HG02884 (cell line): Measurements from ENCODE around the gene FBXW5.

Experiments
- ATAC-seq: cut with Tn5 transposase; IDR thresholded peaks from one replicate; pipeline ENCODE4 v1.9.1; 2021; ENCODE audit warnings: mild to moderate bottlenecking, moderate library complexity; ENCODE audit not compliant: unreplicated experiment

Gene FBXW5

DNA sequence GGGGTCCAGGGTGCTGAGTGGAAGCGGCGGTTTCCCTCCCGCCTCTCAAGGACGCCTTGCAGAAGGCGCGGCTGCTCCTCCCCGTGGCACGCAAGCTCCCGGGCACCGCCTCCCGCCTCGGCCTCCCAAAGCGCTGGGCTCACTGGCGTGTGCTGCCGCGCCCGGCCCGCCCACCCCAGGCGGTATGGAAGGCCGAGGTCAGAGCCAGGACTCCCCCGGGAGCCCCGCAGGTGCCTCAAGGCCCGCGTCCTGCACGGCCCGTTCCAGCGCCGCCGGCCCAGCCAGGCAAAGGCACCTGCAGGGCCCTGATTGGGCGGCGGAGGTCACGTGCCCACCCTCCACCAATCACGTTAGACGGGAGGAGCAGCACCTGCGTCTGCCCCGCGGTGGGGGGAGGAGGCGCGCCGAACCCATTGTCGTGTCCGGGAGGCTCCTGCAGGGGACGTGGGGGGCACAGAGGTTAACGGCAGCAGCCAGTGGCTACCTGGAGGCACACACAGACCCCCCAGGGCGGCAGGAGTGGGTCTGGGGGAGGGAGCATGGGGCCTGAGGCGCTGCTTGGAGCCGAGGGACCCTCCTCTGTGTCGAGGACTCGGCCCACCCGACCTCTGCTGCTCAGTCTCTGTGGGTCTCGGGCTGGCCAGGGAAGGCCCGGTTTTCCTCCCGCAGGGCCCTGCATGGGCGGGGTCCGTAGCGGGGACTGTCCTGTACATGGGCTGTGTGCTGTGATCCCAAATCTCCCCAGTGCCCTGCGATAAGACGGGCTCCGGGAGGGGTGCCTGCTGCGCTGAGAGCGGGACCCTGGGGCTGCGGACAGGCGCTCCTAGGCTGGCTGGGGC is 5.5 kb upstream of the FBXW5 start:
- peak; percentile 83 for ATAC-seq

DNA sequence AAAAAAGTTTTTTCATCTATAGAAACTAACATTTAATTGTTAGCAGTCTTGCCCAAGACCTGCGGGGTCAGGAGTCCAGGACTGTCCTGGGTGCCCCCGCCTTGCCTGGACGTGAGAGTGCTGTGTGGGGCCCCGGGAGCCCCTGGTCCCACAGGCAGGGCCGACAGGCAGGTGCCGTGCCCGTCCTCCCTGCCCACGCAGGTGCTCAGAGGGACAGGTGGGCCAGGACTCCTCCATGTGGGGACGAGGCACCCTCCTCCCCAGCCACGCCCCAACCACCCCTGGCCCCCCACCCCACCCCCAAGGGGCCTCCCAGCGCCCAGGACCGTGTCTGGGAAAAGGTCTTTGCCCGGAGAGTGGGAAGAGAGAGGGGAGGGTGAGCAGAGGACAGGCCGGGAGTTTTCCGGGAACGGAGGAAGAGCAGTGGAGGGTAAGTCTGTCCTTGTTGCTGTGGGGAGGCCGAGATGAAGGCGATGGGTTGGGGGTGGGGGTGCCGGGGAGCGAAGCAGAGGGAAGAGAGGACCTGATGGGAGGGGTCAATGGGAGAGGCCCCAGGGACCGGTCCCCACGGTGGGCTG is 4.8 kb upstream of the FBXW5 start:
- ATAC-seq: no peak

DNA sequence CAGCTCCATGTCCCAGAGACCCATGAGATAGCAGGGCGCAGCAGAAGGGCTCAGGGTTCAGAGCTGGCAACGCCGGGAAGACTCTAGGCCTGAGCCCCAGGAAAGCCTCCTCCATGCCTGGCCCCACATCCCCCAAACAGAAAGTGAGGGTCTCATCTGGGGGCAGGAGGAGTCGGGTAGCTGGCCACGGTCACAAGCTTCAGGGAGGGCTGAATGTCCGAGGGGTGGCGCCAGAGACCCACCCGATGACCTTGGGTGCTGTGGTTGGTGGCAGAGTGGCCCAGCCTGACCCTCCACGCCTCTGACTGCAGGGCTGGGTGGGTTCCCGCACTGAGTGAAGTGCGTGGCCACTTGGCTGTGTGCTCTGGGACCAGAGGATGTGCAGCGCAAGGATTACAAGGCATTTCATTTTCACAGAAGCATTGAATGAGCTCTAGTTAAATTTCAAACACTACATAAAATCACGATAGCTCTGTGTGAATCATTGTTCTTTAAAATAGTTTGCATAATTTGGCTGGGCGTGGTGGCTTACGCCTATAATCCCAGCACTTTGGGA is 3.5 kb upstream of the FBXW5 start:
- no peak for ATAC-seq

DNA sequence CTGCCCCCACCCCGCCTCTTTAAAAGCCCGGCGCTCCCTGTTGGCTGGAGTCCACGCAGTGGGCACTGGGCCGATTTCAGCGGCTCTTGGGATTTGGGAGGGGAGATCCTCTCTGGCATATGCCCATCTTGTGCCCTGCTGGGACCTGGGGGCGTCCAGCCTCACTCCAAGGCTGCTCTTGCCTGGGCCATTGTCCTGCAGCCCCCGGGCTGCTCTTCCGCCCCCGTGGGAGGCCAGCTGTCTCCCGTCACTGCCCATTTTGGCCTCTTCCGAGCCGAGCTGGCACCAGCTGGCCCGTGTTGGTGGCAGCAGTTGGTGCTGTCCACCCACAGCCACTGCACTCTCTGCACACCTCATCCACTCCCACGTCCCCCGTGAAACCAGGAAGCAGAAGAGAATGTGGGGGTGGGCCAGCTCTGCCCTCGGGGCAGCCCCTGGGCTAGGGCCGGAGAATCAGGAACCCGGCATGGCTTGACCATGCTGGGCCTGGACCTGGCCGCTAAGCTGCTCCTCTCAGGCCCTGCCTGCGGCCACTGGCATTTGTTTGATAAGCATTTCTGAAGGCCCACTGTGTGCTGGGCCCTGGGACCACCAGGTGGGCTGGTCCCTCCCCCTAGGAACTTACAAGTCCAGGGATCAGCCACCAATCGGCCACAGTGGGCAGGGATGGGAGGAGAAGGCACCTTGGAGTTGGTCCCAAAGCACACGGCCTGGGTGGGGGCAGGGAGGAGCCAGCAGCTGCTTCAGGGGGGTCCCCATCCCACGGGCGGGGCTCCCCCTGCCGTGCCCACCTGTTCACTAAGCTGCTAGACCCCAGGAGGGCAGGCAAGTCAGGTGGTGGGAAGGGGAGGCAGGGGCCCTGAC is 2.7 kb upstream of the FBXW5 start:
- no peak for ATAC-seq

DNA sequence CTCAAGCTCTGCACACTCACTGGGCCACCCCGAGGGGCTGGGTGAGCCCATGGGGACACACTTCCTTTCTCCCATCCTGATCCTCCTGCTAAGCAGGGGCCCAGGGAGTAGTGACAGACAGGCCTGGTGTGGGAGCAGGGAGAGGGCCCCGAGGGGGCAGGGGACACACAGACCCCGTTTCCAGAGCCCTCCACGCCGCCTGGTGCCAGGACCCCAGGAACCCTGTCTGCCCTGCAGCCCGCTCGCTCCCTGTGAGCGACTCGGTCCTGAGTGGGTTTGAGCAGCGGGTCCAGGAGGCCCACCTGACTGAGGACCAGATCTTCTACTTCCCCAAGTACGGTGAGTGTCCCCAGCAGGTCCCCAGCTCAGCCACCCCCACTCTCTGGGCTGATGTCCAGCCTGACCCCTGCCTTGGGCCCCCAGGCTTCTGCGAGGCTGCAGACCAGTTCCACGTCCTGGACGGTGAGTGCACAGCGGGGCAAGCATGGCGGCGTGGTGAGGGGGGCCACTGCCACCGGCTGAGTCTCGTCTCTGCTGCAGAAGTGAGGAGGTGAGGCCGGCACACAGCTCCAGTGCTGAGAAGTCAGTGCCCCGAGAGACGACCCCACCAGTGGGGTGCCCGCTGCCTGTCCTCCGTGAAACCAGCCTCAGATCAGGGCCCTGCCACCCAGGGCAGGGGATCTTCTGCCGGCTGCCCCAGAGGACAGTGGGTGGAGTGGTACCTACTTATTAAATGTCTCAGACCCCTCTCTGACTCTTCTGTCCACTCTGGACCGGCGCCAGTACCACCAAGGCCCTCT is 1.9 kb upstream of the FBXW5 start:
- ATAC-seq: no peak

DNA sequence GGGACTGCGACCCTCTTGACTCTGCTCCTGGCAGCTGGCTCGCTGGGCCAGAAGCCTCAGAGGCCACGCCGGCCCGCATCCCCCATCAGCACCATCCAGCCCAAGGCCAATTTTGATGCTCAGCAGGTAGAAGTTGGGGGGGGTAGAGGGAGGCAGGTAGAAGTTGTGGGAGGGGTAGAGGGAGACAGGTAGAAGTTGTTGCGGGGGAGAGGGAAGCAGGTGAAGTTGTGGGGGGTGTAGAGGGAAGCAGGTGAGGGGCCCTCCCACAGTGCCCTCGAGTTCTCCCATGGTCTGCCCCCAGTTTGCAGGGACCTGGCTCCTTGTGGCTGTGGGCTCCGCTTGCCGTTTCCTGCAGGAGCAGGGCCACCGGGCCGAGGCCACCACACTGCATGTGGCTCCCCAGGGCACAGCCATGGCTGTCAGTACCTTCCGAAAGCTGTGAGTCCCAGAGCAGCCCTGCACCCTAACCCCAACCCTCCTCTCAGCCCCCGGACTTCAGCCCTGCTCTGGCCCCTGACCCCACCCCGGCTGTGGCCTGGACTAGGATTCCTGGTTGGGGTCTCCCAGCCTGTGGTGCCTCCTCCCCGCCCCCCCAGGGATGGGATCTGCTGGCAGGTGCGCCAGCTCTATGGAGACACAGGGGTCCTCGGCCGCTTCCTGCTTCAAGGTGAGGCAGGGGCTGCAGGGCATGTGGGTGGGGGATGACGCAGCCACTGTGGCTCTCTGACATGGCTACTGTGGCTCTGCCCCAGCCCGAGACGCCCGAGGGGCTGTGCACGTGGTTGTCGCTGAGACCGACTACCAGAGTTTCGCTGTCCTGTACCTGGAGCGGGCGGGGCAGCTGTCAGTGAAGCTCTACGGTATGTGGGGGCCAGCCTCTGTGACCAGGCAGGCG is 1.0 kb upstream of the FBXW5 start:
- ATAC-seq: no peak

DNA sequence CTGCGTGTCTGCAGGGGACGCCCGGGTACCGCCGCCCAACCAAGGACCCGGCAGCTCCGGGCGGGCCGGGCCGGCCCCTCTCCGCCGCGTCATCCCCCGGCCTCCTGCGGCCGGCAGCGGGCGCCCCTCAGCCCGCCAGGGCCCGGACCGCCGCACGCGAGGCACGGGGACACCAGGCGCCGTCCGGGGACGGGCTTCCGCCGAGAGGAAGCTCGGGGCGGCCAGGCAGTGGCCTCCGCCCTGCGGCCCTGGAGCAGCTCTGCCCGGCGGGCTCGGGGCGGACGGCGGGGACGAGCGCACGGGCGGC is 373 bp downstream of the FBXW5 start:
- peak; percentile 47 for ATAC-seq

DNA sequence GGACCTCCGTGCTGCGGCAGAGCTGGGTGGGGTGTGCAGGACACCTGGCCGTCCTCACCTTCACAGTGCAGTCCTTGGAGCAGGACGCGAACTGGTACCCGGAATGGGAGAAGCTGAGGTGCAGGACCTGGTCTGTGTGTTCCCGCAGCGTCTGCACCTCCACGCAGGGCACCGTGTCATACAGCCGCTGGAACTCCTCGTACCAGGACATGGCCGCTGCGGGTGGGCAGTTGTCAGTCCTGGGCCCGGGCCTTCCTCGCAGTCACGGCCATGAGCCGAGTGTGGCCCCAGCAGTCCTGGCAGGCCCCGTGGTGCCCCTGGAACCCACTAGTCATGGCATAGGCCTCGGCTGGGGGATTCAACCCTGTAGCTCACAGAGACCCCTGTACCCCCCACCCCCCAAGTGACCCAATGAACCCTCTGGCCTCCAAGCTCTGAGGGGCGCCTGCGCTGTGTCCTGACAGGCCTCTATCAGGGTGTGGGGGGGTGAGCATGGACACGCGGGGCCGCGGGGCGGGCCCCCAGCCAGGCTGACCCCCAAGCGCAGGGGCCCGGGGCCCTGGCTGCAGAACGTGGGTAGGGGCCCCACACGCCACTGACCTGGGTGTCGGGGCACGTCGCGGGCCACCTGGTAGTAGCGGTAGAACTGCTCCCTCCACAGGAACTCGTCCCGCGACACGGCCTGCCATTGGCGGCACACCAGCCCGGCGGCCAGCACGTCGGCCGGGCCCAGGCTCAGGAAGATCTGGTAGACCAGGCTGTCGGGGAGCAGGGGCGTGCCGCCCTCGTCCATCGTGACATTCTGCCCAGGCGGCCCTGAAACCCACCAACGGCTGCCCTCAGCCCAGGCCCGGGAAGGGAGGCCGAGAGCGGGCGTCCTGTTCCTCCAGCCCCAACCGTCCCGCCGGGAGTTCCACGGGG is 987 bp downstream of the FBXW5 start:
- peak; percentile 12 for ATAC-seq

DNA sequence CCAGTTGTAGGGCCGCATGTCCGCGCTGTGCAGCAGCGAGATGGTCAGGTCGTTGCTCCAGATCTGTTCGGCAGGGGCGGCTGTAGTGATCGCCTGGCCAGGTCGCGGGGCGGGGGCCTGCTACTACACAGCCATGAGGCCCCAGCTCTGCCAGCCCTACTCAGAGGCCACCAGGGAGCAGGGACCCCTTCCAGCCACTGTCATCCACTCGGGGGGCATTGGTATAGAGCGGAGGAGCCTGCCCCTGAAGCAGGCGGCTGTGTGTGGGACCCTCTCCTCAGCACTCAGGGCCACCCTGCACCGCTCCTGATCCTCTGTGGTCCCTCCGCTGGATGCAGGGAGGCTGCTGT is 1.7 kb downstream of the FBXW5 start:
- ATAC-seq: no peak

DNA sequence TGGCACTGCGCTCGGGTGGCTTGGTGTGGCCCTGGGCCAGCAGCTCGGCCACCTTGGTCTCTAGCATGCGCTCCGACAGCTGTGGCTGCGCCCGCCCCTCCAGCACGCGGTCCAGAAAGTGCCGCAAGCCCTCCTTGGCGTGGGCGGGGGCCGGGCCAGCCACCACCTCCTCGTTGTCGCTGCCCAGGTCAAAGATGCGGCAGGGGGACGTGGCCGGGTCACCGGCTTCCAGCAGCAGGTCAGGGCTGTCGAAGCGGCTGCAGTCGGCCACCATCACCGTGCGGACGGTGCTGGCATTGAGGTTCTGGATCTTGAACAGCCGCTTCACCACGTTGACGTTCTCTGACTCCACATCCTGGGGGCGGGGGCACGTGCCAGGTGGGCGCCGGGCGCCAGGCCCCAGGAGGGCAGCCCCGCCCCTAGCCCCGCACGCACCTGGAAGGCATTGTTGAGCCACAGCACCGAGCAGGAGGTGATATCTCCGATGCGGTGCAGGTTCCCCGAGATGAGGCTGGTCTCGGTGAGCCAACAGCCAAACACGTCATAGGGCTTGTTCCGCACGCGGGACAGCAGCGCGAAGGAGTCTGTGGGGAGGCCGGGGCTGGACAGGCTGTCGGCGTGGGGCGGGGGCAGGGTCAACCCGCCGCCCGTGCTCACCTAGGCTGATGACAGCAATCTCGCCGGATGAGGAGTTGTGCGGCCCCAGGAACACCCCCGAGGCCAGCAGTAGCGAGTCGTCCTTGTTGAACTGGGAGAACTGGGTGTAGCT is 2.2 kb downstream of the FBXW5 start:
- no peak for ATAC-seq

DNA sequence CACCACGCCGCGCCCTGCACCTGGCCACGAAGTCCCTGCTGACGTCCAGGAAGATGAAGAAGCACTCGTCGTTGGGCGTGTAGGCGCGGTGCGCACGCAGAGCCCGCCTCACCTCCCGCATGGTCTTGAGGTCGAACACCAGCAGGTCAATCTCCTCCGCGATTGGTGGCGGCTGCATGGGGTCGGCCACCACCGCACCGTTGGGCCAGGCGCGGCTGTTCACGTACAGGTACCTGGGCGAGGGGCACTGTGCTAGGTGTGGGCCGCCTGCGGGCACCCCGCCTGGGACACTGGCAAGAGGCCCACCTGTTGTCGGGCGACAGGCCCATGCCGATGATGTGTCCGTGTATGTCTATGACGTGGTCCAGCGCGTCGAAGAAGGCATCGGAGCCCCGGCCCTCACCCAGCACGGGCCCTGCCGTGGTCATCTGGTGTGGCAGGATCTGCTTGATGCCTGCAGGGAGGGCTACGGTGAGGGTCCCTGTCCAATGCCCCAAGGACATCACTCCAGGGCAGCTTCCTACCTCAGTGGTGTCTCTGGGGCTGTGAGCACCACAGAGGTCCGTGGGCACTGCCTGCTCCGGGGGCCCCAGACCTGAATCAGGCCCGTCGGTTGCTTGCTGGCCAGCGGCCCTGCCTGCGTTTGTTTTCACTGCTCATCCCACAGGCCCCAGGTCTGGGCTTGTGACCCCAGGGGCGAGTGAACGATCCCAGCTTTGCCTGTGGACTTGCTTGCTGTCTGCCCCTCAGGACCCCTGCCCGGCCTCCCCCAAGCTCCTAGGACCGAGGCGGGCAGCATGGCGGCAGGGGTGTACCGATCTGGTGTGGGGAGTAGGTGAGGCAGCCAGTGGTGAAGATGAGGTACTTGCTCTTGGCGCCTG is 3.1 kb downstream of the FBXW5 start:
- ATAC-seq: no peak

DNA sequence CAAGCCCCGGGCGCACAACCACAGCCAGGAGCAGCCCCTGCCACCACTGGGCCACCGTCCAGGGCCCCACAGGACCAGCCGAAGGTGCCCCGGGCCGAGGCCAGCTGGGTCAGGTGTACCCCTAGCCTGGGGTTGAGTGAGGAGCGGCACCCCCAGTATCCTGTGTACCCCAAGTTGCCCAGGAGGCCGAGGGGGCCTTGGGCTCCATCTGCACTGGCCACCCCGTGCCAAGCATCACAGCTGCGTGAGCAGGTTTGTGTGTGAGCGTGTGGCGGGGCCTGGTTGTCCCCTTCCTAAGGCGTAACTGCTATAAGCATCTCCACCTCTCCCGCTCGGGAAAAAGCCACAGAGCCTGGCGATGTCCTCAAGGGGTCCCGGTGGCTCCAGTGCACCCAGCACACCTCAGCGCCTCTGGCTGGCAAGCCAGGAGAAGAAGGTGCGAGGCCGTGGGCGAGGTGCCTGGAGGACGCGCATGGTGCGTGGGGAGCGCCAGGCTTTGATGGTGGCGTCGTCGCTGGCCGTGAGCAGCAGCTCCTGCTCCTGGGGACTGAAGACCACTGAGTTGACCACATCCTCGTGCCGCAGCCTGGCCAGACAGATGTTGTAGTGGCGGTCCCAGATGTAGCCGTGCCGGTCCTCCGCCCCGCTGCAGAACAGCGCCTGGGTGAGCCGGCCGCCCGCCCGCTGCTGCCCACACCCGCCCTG is 3.9 kb downstream of the FBXW5 start:
- no peak for ATAC-seq

DNA sequence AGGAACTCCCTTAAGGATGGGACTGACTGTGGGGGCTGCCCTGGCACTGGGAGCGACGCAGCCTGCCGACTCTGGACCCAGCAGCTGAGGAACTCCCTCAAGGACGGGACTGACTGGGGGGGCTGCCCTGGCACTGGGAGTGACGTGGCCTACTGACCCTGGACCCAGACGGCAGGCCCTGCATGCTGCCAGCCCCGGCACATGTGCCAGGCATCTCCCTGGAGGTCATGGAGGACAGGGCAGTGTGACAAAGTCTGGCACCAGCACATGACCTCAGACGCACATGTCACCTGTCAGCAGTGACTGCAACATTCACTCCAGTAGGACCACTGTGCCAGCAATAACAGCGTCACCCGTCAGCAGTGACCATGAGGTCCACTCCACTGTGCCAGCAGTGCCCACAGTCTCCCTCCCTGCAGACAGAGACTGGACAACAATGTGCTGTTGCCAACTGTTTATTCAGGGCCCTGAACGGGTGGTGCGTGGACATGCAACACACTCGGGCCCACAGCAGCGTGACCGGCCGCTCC is 4.5 kb downstream of the FBXW5 start:
- ATAC-seq: no peak

DNA sequence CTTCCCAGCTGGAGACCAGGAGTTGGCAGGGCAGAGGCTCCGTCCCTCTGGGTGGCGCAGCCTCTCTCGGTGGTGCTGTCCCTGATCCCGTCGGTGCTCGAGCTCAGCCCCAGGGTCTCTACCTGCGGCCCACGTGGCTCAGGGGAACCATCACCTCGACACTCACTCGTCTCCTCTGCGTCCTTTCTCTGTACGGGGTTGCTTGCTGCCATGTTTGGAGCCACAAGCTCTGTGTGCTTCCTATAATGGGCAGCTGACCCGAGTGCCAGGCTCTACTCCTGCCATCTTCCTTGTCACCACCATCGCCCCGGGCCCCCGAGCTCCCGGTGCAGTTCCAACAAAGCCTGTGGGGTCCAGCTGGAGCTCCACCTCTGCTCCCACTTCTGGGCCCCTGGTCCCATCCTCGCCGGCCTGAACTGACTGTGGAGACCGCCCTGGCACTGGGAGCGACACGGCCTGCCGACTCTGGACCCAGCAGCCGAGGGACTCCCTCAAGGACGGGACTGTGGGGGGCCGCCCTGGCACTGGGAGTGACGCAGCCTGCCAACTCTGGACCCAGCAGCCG is 5.0 kb downstream of the FBXW5 start:
- no peak for ATAC-seq

DNA sequence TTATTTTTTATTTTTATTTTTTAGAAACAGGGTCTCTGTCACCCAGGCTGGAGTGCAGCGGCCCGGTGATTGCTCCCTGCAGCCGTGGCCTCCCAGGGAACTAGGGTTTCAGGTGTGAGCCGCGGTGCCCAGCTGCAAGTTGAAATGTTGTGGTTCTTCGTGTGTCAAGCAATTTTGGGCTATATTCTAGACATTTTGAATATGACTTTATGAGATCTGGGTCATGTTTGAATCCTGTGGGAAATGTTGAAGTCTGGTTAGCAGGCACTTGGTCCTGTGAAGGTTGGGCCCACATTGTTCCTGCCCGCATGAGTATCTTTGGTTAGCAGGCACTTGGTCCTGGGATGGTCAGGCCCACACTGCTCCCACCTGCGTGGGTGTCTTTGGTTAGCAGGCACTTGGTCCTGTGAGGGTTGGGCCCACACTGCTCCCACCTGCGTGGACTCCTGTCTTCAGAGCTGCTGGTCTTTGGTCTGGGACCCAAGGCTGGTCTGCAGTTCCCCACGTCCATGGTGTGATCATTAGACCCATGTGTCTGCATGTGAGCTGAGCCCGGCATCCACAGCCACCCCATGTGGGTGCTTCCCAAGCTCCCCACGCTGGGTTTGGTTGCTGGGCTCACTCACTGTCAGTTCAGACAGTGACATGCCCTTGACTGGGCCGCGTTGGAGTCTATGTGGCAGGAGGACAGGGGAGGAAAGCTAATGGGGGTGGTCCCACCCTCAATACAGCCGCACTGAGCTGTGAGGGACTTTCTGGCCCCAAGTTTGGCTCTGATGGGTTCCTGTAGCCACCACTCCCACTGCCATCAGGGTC is 7.1 kb downstream of the FBXW5 start:
- ATAC-seq: no peak
